ENCODE measurements around the gene PLEKHG2.

- no peak for TF ChIP-seq CTCF (IDR thresholded peaks at IDR 0.05)
- no peak for TF ChIP-seq FOXP4 (CRISPR knock-in tag; IDR thresholded peaks at IDR 0.05)
- TF ChIP-seq NR2C2 (CRISPR knock-in tag; IDR thresholded peaks at IDR 0.05) = no peak
- TF ChIP-seq USF1 (CRISPR knock-in tag; IDR thresholded peaks at IDR 0.05) = no peak
- no peak for TF ChIP-seq SP1 (CRISPR knock-in tag; conservative IDR thresholded peaks at IDR 0.05)
- no peak for TF ChIP-seq TCF7 (CRISPR knock-in tag; IDR thresholded peaks at IDR 0.05; ENCODE audit: low read depth)
- TF ChIP-seq NFYB (CRISPR knock-in tag; conservative IDR thresholded peaks at IDR 0.05; ENCODE audit: low read depth) = no peak
- TF ChIP-seq JUN (CRISPR knock-in tag; IDR thresholded peaks at IDR 0.05) = no peak
- no peak for TF ChIP-seq CREB1 (CRISPR knock-in tag; IDR thresholded peaks at IDR 0.05)
- TF ChIP-seq ETV6 (CRISPR knock-in tag; IDR thresholded peaks at IDR 0.05) = no peak
- no peak for TF ChIP-seq PREB (CRISPR knock-in tag; IDR thresholded peaks at IDR 0.05; ENCODE audit: borderline replicate concordance)
These were observed 2.2 kb upstream of the PLEKHG2 start for GRCh38 chr19:39410017-39410830.

Measured in WTC11 (cell line).